K562 (cell line): ENCODE data around the gene VPS35L. TPM values are rescaled to one million over a fixed set of nuclear protein-coding genes. Genes with fewer than 3 reads are reported as not detected.

Experiments used
- CHD7 ChIP-seq: fragments of 200-600 bp; sonication (generic); IDR thresholded peaks from one replicate; pipeline ENCODE4 v1.6.1; 2012; ENCODE audit warnings: mild to moderate bottlenecking, low read depth, low read length, inconsistent platforms
- EWSR1 ChIP-seq: fragments of 450-650 bp; IDR thresholded peaks from 2 replicates; pipeline ENCODE4 v1.6.1; 2018; ENCODE audit warnings: borderline replicate concordance, mild to moderate bottlenecking, low read depth, moderate library complexity; ENCODE audit not compliant: partially characterized antibody
- GABPA ChIP-seq: fragments of 200-800 bp; sonication (Bioruptor generic); conservative IDR thresholded peaks from 2 replicates; pipeline ENCODE4 v1.6.1; 2016; ENCODE audit warnings: low read depth, missing genetic modification characterization, missing compliant biosample characterization
- RBM15 ChIP-seq: fragments of 200-400 bp; formaldehyde crosslinking; IDR thresholded peaks from 2 replicates; pipeline ENCODE4 v1.6.1; 2018; ENCODE audit warnings: mild to moderate bottlenecking, low read length, moderate library complexity; ENCODE audit not compliant: insufficient read depth
- TEAD1 ChIP-seq, 2 experiments: fragments of 450-650 bp in 1 of 2; sonication (generic) in 1 of 2; formaldehyde crosslinking; IDR thresholded peaks; 2 replicates each; pipeline versions ENCODE4 v1.4.0 to v1.8.0; 2020 to 2022; ENCODE audit warnings: mild to moderate bottlenecking in 2 of 2, missing genetic modification reagents in 1 of 2
- TFAP4 ChIP-seq: sonication (generic); formaldehyde crosslinking; IDR thresholded peaks from 2 replicates; pipeline ENCODE4 v1.8.0; 2022; ENCODE audit warnings: missing genetic modification reagents, mild to moderate bottlenecking, moderate library complexity, borderline replicate concordance
- ZNF511 ChIP-seq: sonication (generic); formaldehyde crosslinking; IDR thresholded peaks from 2 replicates; pipeline ENCODE4 v1.8.0; 2022; ENCODE audit warnings: mild to moderate bottlenecking, missing genetic modification reagents
- polyA plus RNA-seq, 8 experiments: library from polyadenylated mRNA; depleted of rRNA in 4 of 8; stranded (reverse) in 5 of 8; unstranded in 3 of 8; fragments of >200 nt; fragmentation: Nextera tagmentation in 2 of 8; fragmentation: Illumina TruSeq in 1 of 8; extraction: Ambion mirVana in 2 of 8; extraction: Trizol in 1 of 8; gene quantifications; 2 replicates each; pipeline versions ENCODE4 v1.2.1 to v1.2.3, GENCODE V29; 2011 to 2014; ENCODE audit warnings: inconsistent platforms in 1 of 8, missing spikeins in 1 of 8
- total RNA-seq, 7 experiments: library from RNA; depleted of rRNA in 6 of 7; stranded (reverse); fragments of >200 nt in 6 of 7; fragmentation: Illumina TruSeq in 2 of 7; extraction: Trizol in 2 of 7; gene quantifications; 2 replicates each; pipeline versions ENCODE4 v1.2.1 to v1.2.3, GENCODE V29; 2011 to 2021; ENCODE audit warnings: low replicate concordance in 1 of 7

VPS35L gene
- total and polyA plus RNA-seq, 9 of the 15 experiments (the other 6 are each of a cell fraction or from before 2014, with no cell fraction given), result 10.2 to 30.4 (median 20.1) TPM

- TF ChIP-seq TFAP4, result peak; percentile 51; the same call in 1 of the 2 replicates
- TF ChIP-seq EWSR1, result no peak
- peak; percentile 32 to 65; a peak in 1 of 4 replicates for TF ChIP-seq TEAD1 (CRISPR knock-in tag; IDR thresholded peaks at IDR 0.05)
- TF ChIP-seq CHD7, result no peak
- no peak for TF ChIP-seq ZNF511 (CRISPR knock-in tag)
- TF ChIP-seq GABPA, result no peak
- no peak for TF ChIP-seq RBM15
Measured at GRCh38 chr16:19521471-19522396, 33.8 kb upstream of the VPS35L start, which contains the start of gene GDE1 (continued).
